Hematopoietic multipotent progenitor cell treated with erythropoietin and hydrocortisone succinate and interleukin-3 and kit ligand, for 17 days (in vitro differentiated cells): ENCODE results near the gene FGFBP3.

Experiments
- DNase-seq: peaks from one replicate; pipeline ENCODE4 v3.0.0-alpha.2; 2015; ENCODE audit warnings: low spot score

The FGFBP3 gene

GRCh38 chr10:91909117-91909677 is at the start of gene FGFBP3:
TSS of gene FGFBP3 (minus strand) at chr10:91909486. CDS start at chr10:91908969, 517 bp downstream.
- DNase-seq = peak; percentile 12

GRCh38 chr10:91957091-91957490 is 47.8 kb upstream of the FGFBP3 start:
- DNase-seq = no peak

- DNase-seq = no peak
Observed at GRCh38 chr10:91955114-91955513, 45.8 kb upstream of the FGFBP3 start.

GRCh38 chr10:91953600-91954160 is 44.4 kb upstream of the FGFBP3 start:
- DNase-seq = no peak

GRCh38 chr10:91944880-91945630 is 35.8 kb upstream of the FGFBP3 start:
- DNase-seq = no peak

GRCh38 chr10:91941426-91941825 is 32.1 kb upstream of the FGFBP3 start:
- no peak for DNase-seq

- no peak for DNase-seq
Observed at GRCh38 chr10:91939653-91940052, 30.4 kb upstream of the FGFBP3 start.

GRCh38 chr10:91935886-91936285 is 26.6 kb upstream of the FGFBP3 start:
- no peak for DNase-seq

- DNase-seq = no peak
Observed at GRCh38 chr10:91932737-91933136, 23.5 kb upstream of the FGFBP3 start.

GRCh38 chr10:91931526-91932190 is 22.4 kb upstream of the FGFBP3 start:
- no peak for DNase-seq

- DNase-seq = no peak
Observed at GRCh38 chr10:91930939-91931338, 21.7 kb upstream of the FGFBP3 start.

- DNase-seq = no peak
Observed at GRCh38 chr10:91925022-91925320, 15.7 kb upstream of the FGFBP3 start.

- peak; percentile 43 for DNase-seq
Observed at GRCh38 chr10:91924212-91925021, 15.1 kb upstream of the FGFBP3 start.

- peak; percentile 93 for DNase-seq
Observed at GRCh38 chr10:91923371-91924211, 14.3 kb upstream of the FGFBP3 start, which contains the start of gene BTAF1. TSS of gene BTAF1 (plus strand) at chr10:91923770. CDS start at chr10:91924077, 307 bp downstream.

- DNase-seq = no peak
Observed at GRCh38 chr10:91919651-91920050, 10.4 kb upstream of the FGFBP3 start.

- DNase-seq = no peak
Observed at GRCh38 chr10:91910467-91910866, 1.2 kb upstream of the FGFBP3 start.

GRCh38 chr10:91908337-91909116 is 759 bp downstream of the FGFBP3 start:
- DNase-seq = peak; percentile 32

- no peak for DNase-seq
Observed at GRCh38 chr10:91907914-91908336, 1.4 kb downstream of the FGFBP3 start.

- DNase-seq = no peak
Observed at GRCh38 chr10:91907033-91907594, 2.2 kb downstream of the FGFBP3 start.
